ENCODE measurements around the gene AK5.
"Not testable (repeated sequence)": the region's sequence is repeated elsewhere in the genome, so short reads cannot be mapped to it uniquely, and the experiment has no call there.

AK5 gene

DNA sequence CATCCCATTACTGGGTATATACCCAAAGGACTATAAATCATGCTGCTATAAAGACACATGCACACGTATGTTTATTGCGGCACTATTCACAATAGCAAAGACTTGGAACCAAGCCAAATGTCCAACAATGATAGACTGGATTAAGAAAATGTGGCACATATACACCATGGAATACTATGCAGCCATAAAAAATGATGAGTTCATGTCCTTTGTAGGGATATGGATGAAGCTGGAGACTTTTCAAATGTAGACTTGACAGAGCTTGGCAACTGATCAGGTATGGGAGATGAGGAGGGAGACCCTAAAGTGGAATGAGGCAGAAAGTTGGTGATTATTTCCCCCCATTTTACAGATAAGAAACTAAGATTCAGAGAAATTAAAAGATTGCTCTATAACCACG, 230.8 kb downstream of the AK5 start:
- DNase-seq: not testable (repeated sequence)

DNA sequence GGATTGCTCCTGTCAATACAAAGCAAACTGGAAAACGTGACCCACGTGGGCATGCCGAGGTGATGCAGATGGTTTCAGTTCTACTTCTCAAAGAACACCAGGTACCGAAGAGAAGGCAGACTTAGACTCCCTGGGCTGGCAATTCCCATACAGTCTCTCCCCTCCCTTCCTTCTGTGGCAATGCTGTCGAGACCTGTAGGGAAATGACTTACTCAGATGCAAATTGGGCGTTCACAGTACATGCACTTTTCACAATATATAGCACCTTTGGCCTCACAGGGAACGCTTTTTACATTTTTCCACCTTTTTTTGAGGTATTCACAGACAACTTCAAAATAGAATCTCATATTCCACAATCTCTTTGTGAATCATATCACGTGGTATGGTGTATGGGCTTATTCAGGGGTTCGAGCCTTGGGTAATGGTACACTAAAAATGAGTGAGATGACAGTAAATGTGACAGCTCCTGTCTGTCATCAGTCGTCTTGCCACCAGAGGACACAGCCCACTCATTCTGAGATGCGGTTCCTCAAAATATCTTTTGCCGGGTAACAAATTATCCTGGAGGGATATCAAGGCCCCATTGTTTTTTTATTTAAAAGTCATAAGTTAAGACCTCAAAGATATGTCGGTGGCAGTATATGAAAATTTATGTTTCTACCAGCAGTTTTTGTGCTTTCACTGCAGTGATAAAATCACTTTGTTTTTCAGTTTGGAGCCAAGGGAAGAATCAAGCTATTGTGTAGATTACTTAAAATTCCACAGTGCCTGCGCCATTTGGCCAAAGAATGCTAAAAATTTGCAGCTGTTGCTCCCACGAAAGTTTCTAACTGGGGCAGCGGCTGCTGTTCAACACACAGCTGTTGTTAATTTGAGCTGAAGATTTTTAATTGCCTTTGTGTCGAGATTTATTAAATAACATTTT, 232.3 kb downstream of the AK5 start:
- no peak for DNase-seq

DNA sequence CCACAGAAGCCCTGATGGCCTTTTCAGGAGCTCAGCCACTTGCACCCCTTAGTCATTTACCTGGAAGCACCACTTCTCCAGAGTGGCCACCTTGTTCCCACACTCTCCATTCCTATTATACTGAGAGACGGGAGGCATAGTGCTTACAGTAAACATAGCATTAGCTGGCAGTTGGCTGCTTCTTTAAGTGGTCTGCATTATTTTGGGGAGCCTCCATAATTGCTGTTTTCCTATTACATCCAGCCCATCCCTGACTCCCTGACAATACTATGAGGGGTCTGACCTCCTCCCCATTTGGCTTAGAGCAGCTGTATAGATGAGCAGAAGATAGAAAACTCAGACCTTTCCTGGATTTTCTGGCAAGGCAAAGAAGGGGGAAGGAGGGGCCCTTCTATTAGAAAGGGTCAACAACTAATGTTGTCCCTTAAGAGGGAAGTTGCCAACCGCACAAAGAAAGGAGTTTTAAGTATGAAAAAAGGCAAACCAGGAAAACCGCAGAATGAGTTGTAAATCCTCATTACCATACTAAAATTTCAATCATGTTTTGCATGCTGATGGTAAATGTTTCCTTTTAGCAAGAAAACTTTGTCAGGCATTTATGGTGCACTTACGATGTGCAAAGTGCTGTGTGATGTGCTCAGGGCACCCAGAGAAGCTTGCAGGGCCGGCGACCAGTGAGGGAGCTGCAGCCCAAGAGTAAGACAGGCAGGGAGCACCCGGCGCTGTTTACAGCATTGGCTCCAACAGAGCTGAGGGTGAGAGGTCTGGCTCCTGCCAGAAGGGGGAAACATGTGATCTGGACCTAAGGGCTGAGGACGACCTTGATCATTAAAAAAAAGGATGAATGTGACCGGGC, 233.3 kb downstream of the AK5 start:
- peak; percentile 38 for DNase-seq

DNA sequence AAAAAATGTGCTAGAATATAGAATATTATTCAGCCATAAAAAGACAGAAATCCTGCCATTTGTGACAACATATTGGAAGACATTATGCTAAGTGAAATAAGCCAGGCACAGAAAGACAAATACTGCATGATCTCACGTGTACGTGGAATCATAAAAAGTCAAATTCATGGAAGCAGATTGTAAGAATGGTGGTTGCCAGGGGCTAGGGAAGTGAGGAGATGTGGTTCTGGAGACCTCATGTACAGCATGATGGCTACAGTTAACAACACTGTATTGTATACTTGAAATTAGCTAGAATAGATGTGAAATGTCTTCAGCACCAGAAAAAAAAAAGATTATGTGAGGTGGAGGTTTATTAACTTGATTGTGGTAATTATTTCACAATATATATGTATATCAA, 234.3 kb downstream of the AK5 start:
- no peak for DNase-seq

DNA sequence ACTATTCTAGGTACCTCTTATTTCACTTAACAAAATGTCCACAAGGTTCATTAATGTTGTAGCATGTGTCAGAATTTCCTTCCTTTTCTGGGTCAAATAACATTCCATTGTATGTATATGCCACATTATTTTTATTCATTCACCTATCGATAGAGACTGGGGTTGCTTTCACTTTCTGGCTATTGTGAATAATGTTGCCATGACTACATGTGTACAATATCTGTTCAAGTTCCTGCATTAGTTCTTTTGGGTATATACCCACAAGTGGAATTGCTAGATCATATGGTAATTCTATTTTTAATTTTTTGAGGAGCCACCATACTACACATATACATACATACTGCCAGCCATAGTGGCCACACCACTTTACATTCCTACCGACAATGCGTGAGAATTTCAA, 242.2 kb downstream of the AK5 start:
- DNase-seq: no peak

DNA sequence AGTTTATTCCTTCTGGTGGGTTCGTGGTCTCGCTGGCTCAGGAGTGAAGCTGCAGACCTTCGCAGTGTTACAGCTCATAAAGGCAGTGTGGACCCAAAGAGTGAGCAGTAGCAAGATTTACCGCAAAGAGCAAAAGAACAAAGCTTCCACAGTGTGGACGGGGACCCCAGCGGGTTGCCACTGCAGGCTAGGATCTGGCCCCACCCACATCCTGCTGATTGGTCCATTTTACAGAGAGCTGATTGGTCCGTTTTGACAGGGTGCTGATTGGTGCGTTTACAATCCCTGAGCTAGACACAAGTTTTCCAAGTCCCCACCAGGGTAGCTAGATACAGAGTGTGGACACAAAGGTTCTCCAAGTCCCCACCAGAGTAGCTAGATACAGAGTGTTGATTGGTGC, 249.3 kb downstream of the AK5 start:
- not testable (repeated sequence) for DNase-seq

DNA sequence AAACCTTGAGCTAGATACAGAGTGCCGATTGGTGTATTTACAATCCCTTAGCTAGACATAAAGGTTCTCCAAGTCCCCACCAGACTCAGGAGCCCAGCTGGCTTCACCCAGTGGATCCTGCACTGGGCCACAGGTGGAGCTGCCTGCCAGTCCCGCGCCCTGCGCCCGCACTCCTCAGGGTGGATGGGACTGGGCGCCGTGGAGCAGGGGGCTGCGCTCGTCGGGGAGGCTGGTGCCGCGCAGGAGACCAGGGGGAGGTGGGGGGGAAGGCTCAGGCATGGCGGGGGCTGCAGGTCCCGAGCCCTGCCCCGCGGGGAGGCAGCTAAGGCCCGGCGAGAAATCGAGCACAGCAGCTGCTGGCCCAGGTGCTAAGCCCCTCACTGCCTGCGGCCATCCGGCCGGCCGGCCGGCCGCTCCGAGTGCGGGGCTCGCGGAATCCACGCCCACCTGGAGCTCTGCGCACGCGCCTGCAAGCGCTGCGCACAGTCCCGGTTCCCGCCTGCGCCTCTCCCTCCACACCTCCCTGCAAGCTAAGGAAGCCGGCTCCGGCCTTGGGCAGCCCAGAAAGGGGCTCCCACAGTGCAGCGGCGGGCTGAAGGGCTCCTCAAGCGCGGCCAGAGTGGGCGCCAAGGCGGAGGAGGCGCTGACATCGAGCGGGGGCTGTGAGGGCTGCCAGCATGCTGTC, 249.9 kb downstream of the AK5 start:
- DNase-seq: not testable (repeated sequence)

DNA sequence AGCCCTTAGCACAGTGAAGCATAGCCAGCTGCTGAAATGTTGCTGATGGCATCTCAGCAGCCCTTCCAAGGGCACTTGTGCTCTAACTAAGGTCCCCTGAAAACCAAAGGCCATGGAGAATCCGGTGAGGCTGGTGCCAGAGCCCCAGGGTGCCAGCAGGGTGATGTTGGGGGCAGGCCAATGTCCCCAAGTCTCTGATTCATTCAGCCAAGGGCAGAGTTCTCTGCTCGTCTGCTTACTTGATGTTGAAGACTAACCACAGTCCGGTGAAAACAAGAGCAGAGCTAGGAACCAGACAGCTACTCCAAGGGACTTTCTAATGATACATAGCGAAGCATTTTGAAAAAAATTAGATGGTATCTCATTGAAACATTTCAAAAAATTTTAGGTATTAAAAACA, 250.8 kb downstream of the AK5 start:
- no peak for DNase-seq

DNA sequence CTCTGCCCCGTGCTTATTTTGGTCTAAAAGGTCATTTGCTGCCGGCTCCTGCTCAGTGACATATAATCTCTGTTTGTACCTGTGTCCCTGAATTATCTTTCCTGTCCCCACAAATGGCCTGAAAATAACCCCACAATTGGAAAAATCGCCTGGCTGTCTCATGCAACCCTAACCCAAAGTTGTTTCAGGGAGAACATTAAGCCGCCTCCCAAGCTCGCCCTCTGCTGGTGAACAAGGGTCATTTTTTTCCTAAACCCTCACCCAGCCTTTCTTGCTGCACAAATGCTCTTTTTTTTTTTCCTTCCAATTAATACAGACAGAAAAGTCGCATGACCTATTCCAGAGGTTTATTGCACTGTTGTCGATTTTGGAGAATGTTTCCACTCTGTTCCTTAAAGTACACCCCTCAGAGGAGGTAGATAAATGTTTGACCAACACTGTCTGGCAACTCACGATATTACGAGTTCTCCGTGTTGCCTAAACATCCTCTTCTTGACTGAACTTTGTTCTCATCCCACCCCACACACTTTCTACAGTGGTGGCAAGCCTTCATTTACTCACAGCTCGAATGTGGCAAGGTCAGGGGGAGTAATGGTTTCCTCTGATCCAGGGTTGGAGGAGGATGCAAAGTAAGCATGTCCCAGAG, 252.0 kb downstream of the AK5 start:
- DNase-seq: peak; percentile 82

DNA sequence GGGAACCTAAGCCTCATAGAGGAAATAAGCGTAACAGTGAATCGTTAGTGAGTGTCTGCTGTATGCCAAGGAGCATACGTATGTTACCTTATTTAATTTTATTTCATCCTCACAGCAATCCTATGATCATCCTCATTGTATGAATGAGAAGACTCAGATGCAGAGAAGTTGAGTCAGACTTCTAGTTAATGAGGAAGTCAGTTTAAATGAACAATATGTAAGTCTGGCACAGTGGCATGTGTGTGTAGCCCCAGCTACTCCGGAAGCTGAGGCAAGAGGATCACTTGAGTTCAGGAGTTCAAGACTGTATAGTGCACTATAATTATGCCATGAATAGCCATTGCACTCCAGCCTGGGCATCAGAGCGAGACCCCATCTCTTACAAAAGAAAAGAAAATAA, 252.6 kb downstream of the AK5 start:
- DNase-seq: peak; percentile 25

DNA sequence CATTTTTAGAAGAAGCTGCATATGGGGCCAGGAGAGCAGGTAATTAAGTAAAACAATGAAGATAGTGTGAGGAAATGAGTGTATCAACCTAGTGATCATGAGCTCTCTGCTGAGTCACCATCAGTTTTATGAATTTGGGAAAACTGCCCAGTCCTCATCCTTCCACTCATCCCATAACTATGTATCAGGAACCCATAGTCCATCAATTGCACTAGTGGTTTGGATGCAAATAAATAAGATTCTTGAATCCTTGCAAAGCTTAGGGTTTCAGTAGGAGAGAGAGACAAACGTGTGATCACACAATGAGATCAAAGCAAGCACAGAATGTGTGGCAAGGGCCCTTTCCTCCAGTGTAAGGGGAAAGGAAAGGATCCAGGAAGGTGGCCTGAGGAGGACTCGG, 255.0 kb downstream of the AK5 start:
- DNase-seq: no peak

DNA sequence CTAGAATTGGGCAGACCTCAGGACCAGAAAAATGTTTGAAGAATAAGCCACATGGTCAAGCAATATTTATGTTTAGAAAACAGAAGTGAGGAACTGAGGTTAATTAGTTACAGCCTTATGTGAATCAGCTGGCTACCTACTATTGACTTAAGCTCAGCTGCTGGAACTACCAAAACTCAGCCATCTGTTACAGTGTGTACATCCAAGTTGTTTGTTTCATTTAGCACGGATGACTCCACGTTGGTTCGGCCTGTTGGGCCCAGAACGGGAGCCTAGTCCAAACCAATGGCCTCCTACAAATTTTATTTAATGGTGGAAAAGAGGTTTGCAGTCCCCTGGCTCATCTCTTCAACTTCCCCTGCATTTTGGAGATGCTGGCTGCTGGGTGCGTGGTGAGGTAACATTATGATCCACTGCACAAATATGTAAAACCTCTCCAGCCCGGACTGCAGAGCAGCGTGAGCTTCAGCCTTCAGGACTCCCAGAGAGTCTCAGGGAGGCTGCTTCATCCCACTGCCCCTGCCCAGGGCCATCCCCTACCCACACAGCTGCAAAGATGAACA, 257.2 kb downstream of the AK5 start:
- DNase-seq: no peak

DNA sequence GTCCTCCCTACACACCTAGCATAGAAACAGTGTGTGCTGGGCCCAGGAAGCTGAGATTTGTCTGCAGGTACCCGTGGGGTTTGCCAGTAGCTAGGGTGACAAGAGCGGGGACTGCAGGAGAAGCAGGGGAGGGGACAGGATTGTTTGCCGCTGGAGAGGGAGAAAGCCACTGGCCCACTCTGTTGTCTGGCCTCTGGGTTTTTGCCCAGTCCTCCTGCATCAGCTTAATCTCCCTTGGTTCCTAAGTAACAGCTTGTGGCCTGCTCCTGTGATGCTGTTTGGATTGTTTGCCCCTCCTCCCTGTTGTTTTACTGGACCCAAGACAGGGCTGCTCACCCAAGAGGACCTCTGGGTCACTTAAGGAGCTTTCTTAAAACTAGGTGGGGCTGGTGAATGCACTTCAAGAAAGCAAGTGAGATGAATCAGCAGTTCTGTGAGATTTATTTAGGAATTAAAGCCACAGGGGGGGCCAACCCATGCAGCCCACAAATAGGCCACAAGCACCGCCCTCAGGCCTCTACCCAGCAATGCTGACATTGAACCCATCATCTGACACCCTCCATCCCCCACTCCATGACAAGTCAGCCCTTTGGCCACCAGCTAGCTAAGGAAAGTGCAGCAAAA, 257.8 kb downstream of the AK5 start:
- DNase-seq: peak; percentile 73

DNA sequence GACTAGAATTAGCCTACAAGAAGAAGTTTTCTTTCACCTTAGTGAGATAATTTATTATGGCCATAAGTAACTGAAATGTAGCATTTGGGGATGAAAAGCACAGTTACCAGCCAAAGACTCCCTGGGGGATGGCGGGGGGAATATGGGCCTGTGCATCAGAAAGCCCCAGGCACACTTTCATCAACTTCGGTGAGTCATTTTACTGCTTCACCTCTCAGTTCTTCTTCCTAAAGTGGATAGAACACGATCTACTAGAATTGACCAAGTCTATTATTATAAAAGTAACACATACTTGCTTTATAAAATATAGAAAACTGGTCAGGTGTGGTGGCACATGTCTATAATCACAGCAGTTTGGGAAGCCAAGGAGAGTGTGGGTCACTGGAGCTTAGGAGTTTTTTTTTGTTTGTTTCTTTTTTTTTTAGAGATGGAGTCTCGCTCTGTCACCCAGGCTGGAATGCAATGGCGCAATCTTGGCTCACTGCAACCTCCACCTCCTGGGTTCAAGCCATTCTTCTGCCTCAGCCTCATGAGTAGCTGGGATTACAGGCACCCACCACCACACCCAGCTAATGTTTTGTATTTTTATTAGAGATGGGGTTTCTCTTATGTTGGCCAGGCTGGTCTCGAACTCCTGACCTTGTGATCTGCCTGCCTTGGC, 258.8 kb downstream of the AK5 start:
- no peak for DNase-seq

DNA sequence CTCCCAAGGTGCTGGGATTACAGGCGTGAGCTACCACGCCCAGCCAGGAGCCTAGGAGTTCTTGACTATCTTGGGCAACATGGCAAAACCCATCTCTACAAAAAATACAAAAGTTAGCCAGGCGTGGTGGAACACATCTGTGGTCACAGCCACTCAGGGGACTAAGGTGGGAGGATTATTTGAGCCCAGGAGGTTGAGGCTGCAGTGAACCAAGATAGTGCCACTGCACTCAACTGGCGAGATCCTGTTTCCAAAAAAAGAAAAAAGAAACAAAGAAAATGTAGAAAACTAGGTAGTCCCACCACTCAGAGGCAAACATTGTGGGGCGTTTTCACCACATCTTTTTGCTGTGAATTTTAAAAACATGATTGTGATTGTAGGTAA, 259.3 kb downstream of the AK5 start:
- DNase-seq: no peak

DNA sequence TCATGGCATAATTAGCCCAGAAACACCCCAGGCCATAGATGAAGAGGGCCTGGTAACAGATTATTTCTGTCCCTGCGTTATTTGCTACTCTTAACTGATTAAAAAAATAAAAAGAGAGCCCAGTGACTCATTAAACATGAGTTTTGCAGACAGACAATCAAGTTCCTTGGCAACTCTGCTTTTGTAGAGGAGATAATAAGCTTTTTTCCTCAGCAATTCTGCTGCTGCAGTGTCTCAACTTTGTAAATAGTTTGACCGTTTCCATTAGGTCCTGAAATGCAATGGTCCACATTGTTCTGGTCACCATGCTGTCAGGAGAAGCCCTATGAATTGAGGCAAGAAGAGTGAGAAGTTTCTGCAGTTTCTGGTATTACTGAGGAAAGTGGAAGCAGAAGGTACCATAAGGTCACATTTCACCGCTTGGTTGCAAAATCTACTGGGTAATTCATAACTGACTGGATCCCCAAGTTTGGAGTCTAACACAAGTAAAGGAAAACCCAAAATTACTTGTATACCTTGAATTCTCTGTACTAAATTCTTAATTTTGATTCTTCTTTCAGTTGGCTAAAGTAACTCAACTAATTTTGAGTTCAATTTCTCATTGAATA, 261.1 kb downstream of the AK5 start:
- DNase-seq: no peak

DNA sequence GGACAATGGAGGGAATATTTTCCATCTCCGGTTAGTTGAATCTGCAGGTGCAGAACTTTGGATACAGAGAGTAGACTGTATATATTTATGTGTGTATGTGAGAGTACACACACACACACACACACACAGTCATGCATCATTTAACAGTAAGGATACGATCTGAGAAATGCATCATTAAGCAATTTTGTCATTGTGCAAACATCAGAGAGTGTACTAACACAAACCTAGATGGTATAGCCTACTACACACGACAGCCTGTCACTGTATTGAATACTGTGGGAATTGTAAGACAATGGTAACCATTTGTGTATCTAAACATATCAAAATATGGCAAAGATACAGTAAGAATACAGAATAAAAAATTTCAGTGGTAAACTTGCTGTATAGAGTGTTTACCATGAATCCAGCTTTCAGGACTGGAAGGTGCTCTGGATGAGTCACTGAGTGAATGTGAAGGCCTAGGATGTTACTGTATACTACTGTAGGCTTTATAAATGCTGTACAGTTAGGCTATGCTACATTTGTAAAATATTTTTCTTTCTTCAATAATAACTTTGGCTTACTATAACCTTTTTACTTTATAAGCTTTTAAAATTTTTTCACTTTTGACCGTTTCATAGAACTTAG, 262.1 kb downstream of the AK5 start:
- no peak for DNase-seq

DNA sequence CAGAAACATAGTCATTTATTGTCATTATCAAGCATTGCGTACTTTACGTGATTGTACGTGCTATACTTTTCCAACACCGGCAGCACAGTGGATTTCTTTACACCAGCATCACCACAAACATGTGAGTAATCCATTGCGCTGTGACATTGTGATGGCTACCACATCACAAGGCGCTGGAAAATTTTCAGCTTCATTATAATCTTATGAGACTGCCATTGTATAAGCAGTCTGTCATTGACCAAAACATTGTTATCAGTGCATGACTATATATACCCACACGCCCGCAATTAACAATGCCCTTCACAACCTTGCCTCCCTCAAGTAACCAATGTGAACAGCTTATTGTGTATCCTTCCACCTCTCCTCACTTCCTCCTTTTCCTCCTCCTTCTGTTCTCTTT, 263.0 kb downstream of the AK5 start:
- DNase-seq: no peak

DNA sequence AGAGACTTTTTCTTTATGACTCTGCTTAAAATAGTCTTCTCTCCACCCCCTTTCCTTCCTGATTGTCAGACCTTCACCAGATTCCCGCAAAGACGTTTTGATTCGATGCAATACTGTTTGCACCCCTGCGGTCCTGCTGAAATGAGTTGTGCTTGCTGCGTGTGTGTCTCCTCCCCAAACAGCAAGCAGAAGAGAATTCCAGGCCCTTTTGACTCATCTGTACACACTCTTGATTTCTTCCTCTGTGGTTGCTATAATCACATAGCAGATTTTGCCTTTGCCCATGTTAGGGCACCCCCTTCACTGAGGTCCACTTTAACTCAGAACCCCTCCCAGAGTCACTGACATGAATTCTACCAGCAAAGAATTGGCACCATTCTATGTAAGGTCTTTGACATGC, 264.2 kb downstream of the AK5 start:
- no peak for DNase-seq

DNA sequence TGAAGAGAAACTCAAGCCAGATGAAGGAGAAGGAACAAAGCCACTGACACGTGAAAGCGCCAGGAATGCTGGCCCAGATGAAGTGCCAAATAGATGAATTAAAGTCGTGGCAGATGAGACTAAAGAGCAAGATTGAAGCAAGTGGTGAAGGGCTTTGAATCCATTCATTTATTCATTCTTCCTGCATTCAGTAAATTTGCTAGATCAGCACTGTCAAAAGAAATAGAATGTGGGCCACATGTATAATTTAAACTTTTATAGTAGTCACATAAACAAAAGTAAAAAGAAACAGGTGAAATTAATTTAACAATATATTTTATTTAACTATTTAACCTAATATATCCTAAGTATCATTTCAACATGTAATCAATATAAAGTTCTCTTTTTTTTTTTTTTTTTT, 265.1 kb downstream of the AK5 start:
- DNase-seq: no peak

DNA sequence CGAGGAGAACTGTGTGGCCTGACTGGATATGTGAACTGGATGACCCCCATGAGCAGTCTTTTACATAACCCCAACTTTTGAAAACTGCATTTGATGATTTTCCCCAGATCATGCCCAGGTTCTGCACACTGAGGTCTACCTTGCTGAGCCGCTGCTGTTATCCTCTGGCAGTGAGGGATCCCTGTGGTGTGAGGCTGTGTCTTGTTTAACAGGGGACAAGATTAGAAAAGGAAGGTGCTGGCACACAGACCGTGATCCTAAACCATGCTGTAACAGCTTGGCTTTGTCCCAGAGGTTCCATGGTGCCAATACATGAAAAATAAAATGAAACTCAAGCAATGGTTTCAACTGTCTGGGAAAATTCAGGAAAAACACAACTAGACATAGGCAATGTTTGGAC, 266.5 kb downstream of the AK5 start:
- DNase-seq: no peak
